H1 (cell line): Measurements from ENCODE around the gene GPATCH2L. TPM values are rescaled to one million over a fixed set of nuclear protein-coding genes. Genes with fewer than 3 reads are reported as not detected.

Experiments used
- EGR1 ChIP-seq: IDR thresholded peaks from 2 replicates; pipeline ENCODE4 v1.6.1; 2011; ENCODE audit warnings: low read depth, low read length, borderline replicate concordance
- FOSL1 ChIP-seq: IDR thresholded peaks from 2 replicates; pipeline ENCODE4 v1.6.1; 2011; ENCODE audit warnings: mild to moderate bottlenecking, low read depth, low read length, moderate library complexity; ENCODE audit not compliant: insufficient read depth
- GTF2F1 ChIP-seq: IDR thresholded peaks from 2 replicates; pipeline ENCODE4 v1.6.1; 2012; ENCODE audit warnings: low read depth, low read length, improper control_type of control experiment, borderline replicate concordance
- SIRT6 ChIP-seq: IDR thresholded peaks from one replicate; pipeline ENCODE4 v1.7.1; 2012; ENCODE audit warnings: low read length, inconsistent platforms
- TAF1 ChIP-seq: IDR thresholded peaks from 2 replicates; pipeline ENCODE4 v1.6.1; 2011; ENCODE audit warnings: mild to moderate bottlenecking, low read depth, low read length
- TAF7 ChIP-seq: optimal IDR thresholded peaks from 2 replicates; pipeline ENCODE3; 2011; ENCODE audit warnings: low read depth, mild to moderate bottlenecking, inconsistent platforms, low read length, moderate library complexity, borderline replicate concordance
- polyA plus RNA-seq, 7 experiments: library from polyadenylated mRNA; depleted of rRNA in 3 of 7; stranded (reverse) in 5 of 7; unstranded in 2 of 7; fragments of >200 nt in 5 of 7; fragments of 200-250 nt in 2 of 7; gene quantifications; 1 replicate in 5 of 7; 2 replicates in 1 of 7; 4 replicates in 1 of 7; pipeline versions ENCODE4 v1.2.1 to v1.2.3, GENCODE V29; 2011 to 2013; ENCODE audit warnings: missing spikeins in 2 of 7, mixed read lengths in 2 of 7
- total RNA-seq: library from RNA; stranded (reverse); fragmentation: NEBNext Ultra II Directional; extraction: Animal tissue kit (Norgen Biotek cat#: 25700); gene quantifications from 2 replicates; pipeline ENCODE4 v1.2.1, GENCODE V29; 2021
- TF ChIP-seq, protein P1 (sequence below), 3 experiments: IDR thresholded peaks; 1 replicate in 2 of 3; 2 replicates in 1 of 3; pipeline versions ENCODE4 v1.5.1 to v1.6.1; 2011; ENCODE audit warnings: low read length in 3 of 3, mild to moderate bottlenecking in 3 of 3, inconsistent platforms in 2 of 3, low read depth in 1 of 3, moderate library complexity in 1 of 3; ENCODE audit not compliant: insufficient read depth in 1 of 3; ENCODE audit errors: control extremely low read depth in 1 of 3
- TF ChIP-seq, protein P2 (sequence below): IDR thresholded peaks from 2 replicates; pipeline ENCODE4 v1.6.1; 2011; ENCODE audit warnings: low read length, improper control_type of control experiment
- TF ChIP-seq, protein P3 (sequence below): IDR thresholded peaks from 2 replicates; pipeline ENCODE4 v1.6.1; 2012; ENCODE audit warnings: inconsistent platforms

Gene GPATCH2L
- total and polyA plus RNA-seq, 2 of the 8 experiments (the other 6 are each of a cell fraction or from before 2014, with no cell fraction given) = 26.0 to 54.9 TPM

DNA sequence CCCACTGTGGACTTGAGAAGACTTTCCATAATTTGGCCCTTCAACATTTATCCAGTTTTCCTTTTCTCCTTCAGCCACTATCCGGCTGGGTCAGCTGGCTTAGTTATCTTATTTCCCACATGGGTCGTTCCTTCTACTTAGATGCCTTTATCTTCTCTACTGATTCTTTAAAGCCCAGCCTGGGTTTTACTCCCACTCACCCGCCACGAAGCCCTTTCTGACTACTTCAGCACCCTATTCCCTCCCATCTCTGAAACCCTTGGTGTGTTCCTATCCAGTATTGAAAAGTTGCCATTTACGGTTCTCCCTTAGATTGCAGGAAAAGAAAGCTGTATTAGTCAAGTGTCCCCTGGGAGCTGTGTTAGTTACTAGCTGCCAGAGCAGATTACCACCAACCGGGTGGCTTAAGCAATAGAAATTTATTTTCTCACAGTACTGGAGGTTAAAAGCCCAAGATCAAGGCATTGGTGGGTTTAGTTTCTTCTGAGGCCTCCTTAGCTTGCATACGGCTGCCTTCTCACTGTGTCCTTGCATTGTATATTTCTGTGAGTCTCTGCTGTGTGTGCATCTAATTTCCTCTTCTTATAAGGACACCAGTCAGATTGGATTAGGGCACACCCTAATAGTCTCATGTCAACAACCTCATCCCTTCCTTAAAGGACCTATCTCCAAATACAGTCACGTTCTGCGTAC lies 105.5 kb downstream of the GPATCH2L start (continued):
- TF ChIP-seq, protein P1, sequence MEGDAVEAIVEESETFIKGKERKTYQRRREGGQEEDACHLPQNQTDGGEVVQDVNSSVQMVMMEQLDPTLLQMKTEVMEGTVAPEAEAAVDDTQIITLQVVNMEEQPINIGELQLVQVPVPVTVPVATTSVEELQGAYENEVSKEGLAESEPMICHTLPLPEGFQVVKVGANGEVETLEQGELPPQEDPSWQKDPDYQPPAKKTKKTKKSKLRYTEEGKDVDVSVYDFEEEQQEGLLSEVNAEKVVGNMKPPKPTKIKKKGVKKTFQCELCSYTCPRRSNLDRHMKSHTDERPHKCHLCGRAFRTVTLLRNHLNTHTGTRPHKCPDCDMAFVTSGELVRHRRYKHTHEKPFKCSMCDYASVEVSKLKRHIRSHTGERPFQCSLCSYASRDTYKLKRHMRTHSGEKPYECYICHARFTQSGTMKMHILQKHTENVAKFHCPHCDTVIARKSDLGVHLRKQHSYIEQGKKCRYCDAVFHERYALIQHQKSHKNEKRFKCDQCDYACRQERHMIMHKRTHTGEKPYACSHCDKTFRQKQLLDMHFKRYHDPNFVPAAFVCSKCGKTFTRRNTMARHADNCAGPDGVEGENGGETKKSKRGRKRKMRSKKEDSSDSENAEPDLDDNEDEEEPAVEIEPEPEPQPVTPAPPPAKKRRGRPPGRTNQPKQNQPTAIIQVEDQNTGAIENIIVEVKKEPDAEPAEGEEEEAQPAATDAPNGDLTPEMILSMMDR (IDR thresholded peaks at IDR 0.05; ENCODE audit: control extremely low read depth in 1 of 3, insufficient read depth in 1 of 3, low read depth in 1 of 3, low read length in 3 of 3) = no peak
- no peak for TF ChIP-seq EGR1
- no peak for TF ChIP-seq TAF7
- TF ChIP-seq FOSL1 = no peak
- no peak for TF ChIP-seq TAF1
- TF ChIP-seq, protein P2, sequence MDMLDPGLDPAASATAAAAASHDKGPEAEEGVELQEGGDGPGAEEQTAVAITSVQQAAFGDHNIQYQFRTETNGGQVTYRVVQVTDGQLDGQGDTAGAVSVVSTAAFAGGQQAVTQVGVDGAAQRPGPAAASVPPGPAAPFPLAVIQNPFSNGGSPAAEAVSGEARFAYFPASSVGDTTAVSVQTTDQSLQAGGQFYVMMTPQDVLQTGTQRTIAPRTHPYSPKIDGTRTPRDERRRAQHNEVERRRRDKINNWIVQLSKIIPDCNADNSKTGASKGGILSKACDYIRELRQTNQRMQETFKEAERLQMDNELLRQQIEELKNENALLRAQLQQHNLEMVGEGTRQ = no peak
- TF ChIP-seq SIRT6 = no peak
- no peak for TF ChIP-seq GTF2F1
- TF ChIP-seq, protein P3, sequence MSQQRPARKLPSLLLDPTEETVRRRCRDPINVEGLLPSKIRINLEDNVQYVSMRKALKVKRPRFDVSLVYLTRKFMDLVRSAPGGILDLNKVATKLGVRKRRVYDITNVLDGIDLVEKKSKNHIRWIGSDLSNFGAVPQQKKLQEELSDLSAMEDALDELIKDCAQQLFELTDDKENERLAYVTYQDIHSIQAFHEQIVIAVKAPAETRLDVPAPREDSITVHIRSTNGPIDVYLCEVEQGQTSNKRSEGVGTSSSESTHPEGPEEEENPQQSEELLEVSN = no peak
